Activated CD8-positive, alpha-beta memory T cell treated with anti-CD3 and anti-CD28 coated beads for 36 hours (primary cell): ENCODE data around the gene MTOR. TPM values are rescaled to one million over a fixed set of nuclear protein-coding genes. Genes with fewer than 3 reads are reported as not detected.
"Not testable (repeated sequence)": the region's sequence is repeated elsewhere in the genome, so short reads cannot be mapped to it uniquely, and the experiment has no call there.

Experiments
- CTCF ChIA-PET: fragments of 350-600 bp; sonication (Branson Sonifier 250); formaldehyde crosslinking; loops from one replicate; lab custom pipeline; 2021; ENCODE audit warnings: antibody characterized with exemption; lab: Charles Lee
- POLR2A ChIA-PET: fragments of 350-600 bp; sonication (Branson Sonifier 250); formaldehyde crosslinking; loops from one replicate; lab custom pipeline; 2021; ENCODE audit warnings: antibody characterized with exemption; lab: Charles Lee
- total RNA-seq, 2 experiments: library from RNA; stranded (reverse); gene quantifications; one replicate each; pipeline ENCODE4 v1.2.3, GENCODE V29; 2021

MTOR gene
- total RNA-seq, 2 experiments from 2014 or later: 49.3 to 52.2 TPM

GRCh38 chr1:11283151-11283550, 20.8 kb upstream of the MTOR start:
- ChIA-PET CTCF (no interaction called here), POLR2A (interaction anchor here (0.6 to 1.0 kb wide), 2 partner anchors 20 to 42 kb away, joined by 3 to 5 read pairs; no protein-coding TSS in a partner anchor)

- POLR2A ChIA-PET: no interaction called here
- CTCF ChIA-PET: interaction anchor here (0.7 to 0.8 kb wide), 2 partner anchors 16 to 364 kb away, joined by 3 read pairs; no protein-coding TSS in a partner anchor
Measured at GRCh38 chr1:11281518-11282331, 19.4 kb upstream of the MTOR start.

GRCh38 chr1:11280719-11281376, 18.5 kb upstream of the MTOR start:
- ChIA-PET CTCF (interaction anchor here (0.5 to 0.8 kb wide), 2 partner anchors 264 to 365 kb away, joined by 3 to 6 read pairs; no protein-coding TSS in a partner anchor), POLR2A (no interaction called here)

GRCh38 chr1:11279630-11280029, 17.3 kb upstream of the MTOR start:
- CTCF ChIA-PET: interaction anchor here (0.5 to 0.6 kb wide), 2 partner anchors 16 to 36 kb away, joined by 3 to 5 read pairs; no protein-coding TSS in a partner anchor
- POLR2A ChIA-PET: no interaction called here

- CTCF ChIA-PET: no interaction called here
- POLR2A ChIA-PET: no interaction called here
Measured at GRCh38 chr1:11279152-11279551, 16.8 kb upstream of the MTOR start.

- POLR2A ChIA-PET: interaction anchor here (0.7 to 1.0 kb wide), 4 partner anchors 11 to 261 kb away, joined by 3 to 4 read pairs (median 3); partner anchors contain the start of genes MTOR and SRM
Measured at GRCh38 chr1:11273595-11274234, 11.4 kb upstream of the MTOR start.

GRCh38 chr1:11272832-11273594, 10.7 kb upstream of the MTOR start, which contains the start of gene UBIAD1:
Gene UBIAD1 (plus strand): TSS chr1:11273198. CDS start chr1:11273532, 334 bp downstream.
- POLR2A ChIA-PET: interaction anchor here (0.7 to 1.0 kb wide), 4 partner anchors 10 to 260 kb away, joined by 3 to 4 read pairs (median 3); partner anchors contain the start of genes MTOR and SRM
- CTCF ChIA-PET: no interaction called here

More at GRCh38 chr1:11273595-11274234, 11.4 kb upstream of the MTOR start:
- CTCF ChIA-PET: interaction anchor here (0.6 kb wide), 1 partner anchor 370 kb away, joined by 4 read pairs; no protein-coding TSS in a partner anchor

GRCh38 chr1:11272544-11272831, 10.1 kb upstream of the MTOR start:
- POLR2A ChIA-PET: no interaction called here
- CTCF ChIA-PET: interaction anchor here (0.6 kb wide), 1 partner anchor 9 kb away, joined by 5 read pairs; no protein-coding TSS in a partner anchor

- CTCF ChIA-PET: not testable (repeated sequence)
Measured at GRCh38 chr1:11267350-11268337, 5.3 kb upstream of the MTOR start.

GRCh38 chr1:11266268-11267074, 4.1 kb upstream of the MTOR start:
- ChIA-PET CTCF (no interaction called here), POLR2A (interaction anchor here (0.6 kb wide), 1 partner anchor 231 kb away, joined by 9 read pairs; no protein-coding TSS in a partner anchor)

More at GRCh38 chr1:11267350-11268337, 5.3 kb upstream of the MTOR start:
- POLR2A ChIA-PET: not testable (repeated sequence)

GRCh38 chr1:11256299-11256698, 6.1 kb downstream of the MTOR start:
- ChIA-PET CTCF (no interaction called here), POLR2A (no interaction called here)

- CTCF ChIA-PET: no interaction called here
- POLR2A ChIA-PET: no interaction called here
Measured at GRCh38 chr1:11253226-11253625, 9.1 kb downstream of the MTOR start.

GRCh38 chr1:11252538-11252937, 9.8 kb downstream of the MTOR start:
- CTCF ChIA-PET: interaction anchor here (0.9 kb wide), 1 partner anchor 310 kb away, joined by 3 read pairs; no protein-coding TSS in a partner anchor
- POLR2A ChIA-PET: no interaction called here

GRCh38 chr1:11248169-11248568, 14.2 kb downstream of the MTOR start:
- ChIA-PET CTCF (interaction anchor here (1.3 kb wide), 1 partner anchor 398 kb away, joined by 3 read pairs; no protein-coding TSS in a partner anchor), POLR2A (no interaction called here)

GRCh38 chr1:11245904-11246719, 16.2 kb downstream of the MTOR start:
- ChIA-PET POLR2A (no interaction called here), CTCF (interaction anchor here (0.9 to 1.4 kb wide), 2 partner anchors 9 to 16 kb away, joined by 3 read pairs; partner anchors contain the start of gene MTOR)

GRCh38 chr1:11245248-11245647, 17.1 kb downstream of the MTOR start:
- ChIA-PET CTCF (interaction anchor here (0.9 to 1.2 kb wide), 2 partner anchors 10 to 208 kb away, joined by 3 read pairs; no protein-coding TSS in a partner anchor), POLR2A (no interaction called here)
